ENCODE measurements around the gene HTR1E.

HTR1E gene

GRCh38 chr6:87054143-87054833 is 117.0 kb downstream of the HTR1E start:
- TF ChIP-seq CTCF (IDR thresholded peaks at IDR 0.05) = no peak

- no peak for TF ChIP-seq CTCF (IDR thresholded peaks at IDR 0.05)
Observed at GRCh38 chr6:87059943-87060342, 122.6 kb downstream of the HTR1E start.

- TF ChIP-seq CTCF (IDR thresholded peaks at IDR 0.05) = no peak
Observed at GRCh38 chr6:87065117-87065516, 127.8 kb downstream of the HTR1E start.

Data from LNCAP (cell line).